HEK293 (cell line): ENCODE results near the gene AHRR.

ENCODE experiments used
- CTCF ChIP-seq: fragments of 450-650 bp; formaldehyde crosslinking; IDR thresholded peaks from 2 replicates; pipeline ENCODE4 v1.5.1; 2016; ENCODE audit warnings: missing biosample characterization, missing genetic modification characterization
- ZNF398 ChIP-seq: fragments of 450-650 bp; formaldehyde crosslinking; IDR thresholded peaks from 2 replicates; pipeline ENCODE4 v1.5.1; 2017; ENCODE audit warnings: missing biosample characterization, missing genetic modification characterization
- ZNF530 ChIP-seq: fragments of 450-650 bp; formaldehyde crosslinking; IDR thresholded peaks from 2 replicates; pipeline ENCODE4 v1.5.1; 2016; ENCODE audit warnings: low read depth, missing biosample characterization, missing genetic modification characterization

- TF ChIP-seq CTCF (tag by site-specific recombination), result no peak
- no peak for TF ChIP-seq ZNF398 (tag by site-specific recombination)
- TF ChIP-seq ZNF530 (tag by site-specific recombination), result no peak
Observed at GRCh38 chr5:393846-394275, 72.3 kb downstream of the AHRR start.
